SK-N-SH treated with all-trans-retinoic acid at 6 μM for 48 hours (cell line): ENCODE results near the gene MSANTD3.
A peak's percentile ranks its signal among the peaks of the same experiment; 100 is the strongest.

Experiments
- ATAC-seq: fragments of 200-7000 bp; cut with Tn5 transposase; 3 replicates; pipeline ENCODE4 v1.9.1; 2020; ENCODE audit warnings: mild to moderate bottlenecking, moderate library complexity
- CSDC2 ChIP-seq: fragments of 250-450 bp; sonication (Bioruptor Pico); IDR thresholded peaks from 2 replicates; pipeline ENCODE4 v1.5.0; 2020; ENCODE audit warnings: mild to moderate bottlenecking, moderate library complexity
- CSRNP3 ChIP-seq: fragments of 250-450 bp; sonication (Bioruptor Pico); IDR thresholded peaks from 2 replicates; pipeline ENCODE4 v1.5.1; 2021; ENCODE audit warnings: mild to moderate bottlenecking, moderate library complexity
- ESRRG ChIP-seq: fragments of 250-450 bp; sonication (Bioruptor Pico); IDR thresholded peaks from 2 replicates; pipeline ENCODE4 v1.6.1; 2021; ENCODE audit warnings: mild to moderate bottlenecking
- GLIS3 ChIP-seq: fragments of 250-450 bp; sonication (Bioruptor Pico); IDR thresholded peaks from 2 replicates; pipeline ENCODE4 v1.5.0; 2020; ENCODE audit warnings: mild to moderate bottlenecking, moderate library complexity
- PPARA ChIP-seq: fragments of 250-450 bp; sonication (Bioruptor Pico); IDR thresholded peaks from 2 replicates; pipeline ENCODE4 v1.5.0; 2020; ENCODE audit warnings: mild to moderate bottlenecking, borderline replicate concordance
- SNAI2 ChIP-seq: fragments of 250-450 bp; sonication (Bioruptor Pico); IDR thresholded peaks from 2 replicates; pipeline ENCODE4 v1.5.0; 2020; ENCODE audit warnings: mild to moderate bottlenecking, moderate library complexity
- TCF4 ChIP-seq: fragments of 250-450 bp; sonication (Bioruptor Pico); IDR thresholded peaks from 2 replicates; pipeline ENCODE4 v1.8.0; 2021; ENCODE audit warnings: mild to moderate bottlenecking, moderate library complexity, borderline replicate concordance
- TOX ChIP-seq: fragments of 250-450 bp; sonication (Bioruptor Pico); IDR thresholded peaks from 2 replicates; pipeline ENCODE4 v1.8.0; 2021; ENCODE audit warnings: mild to moderate bottlenecking, moderate library complexity, borderline replicate concordance
- TSHZ2 ChIP-seq: fragments of 250-450 bp; sonication (Bioruptor Pico); IDR thresholded peaks from 2 replicates; pipeline ENCODE4 v1.5.0; 2020; ENCODE audit warnings: mild to moderate bottlenecking, moderate library complexity
- ZC3H10 ChIP-seq: fragments of 250-450 bp; sonication (Bioruptor Pico); IDR thresholded peaks from 2 replicates; pipeline ENCODE4 v1.5.1; 2021; ENCODE audit warnings: mild to moderate bottlenecking, moderate library complexity
- ZFP3 ChIP-seq: fragments of 250-450 bp; sonication (Bioruptor Pico); IDR thresholded peaks from 2 replicates; pipeline ENCODE4 v1.5.0; 2020; ENCODE audit warnings: mild to moderate bottlenecking, moderate library complexity
- ZFP30 ChIP-seq: fragments of 450-650 bp; formaldehyde crosslinking; IDR thresholded peaks from 2 replicates; pipeline ENCODE4 v1.5.0; 2022; ENCODE audit warnings: mild to moderate bottlenecking, moderate library complexity
- ZNF565 ChIP-seq: fragments of 450-650 bp; formaldehyde crosslinking; conservative IDR thresholded peaks from 2 replicates; pipeline ENCODE4 v1.5.0; 2020; ENCODE audit warnings: low read depth, mild to moderate bottlenecking, moderate library complexity
- ZNF8 ChIP-seq: fragments of 450-650 bp; formaldehyde crosslinking; IDR thresholded peaks from 2 replicates; pipeline ENCODE4 v1.5.0; 2020; ENCODE audit warnings: mild to moderate bottlenecking, moderate library complexity

Gene MSANTD3

GRCh38 chr9:100468041-100468440 is 41.1 kb downstream of the MSANTD3 start:
- no peak for ATAC-seq

GRCh38 chr9:100472268-100472667 is 45.3 kb downstream of the MSANTD3 start:
- no peak for ATAC-seq
- no peak for TF ChIP-seq TOX (CRISPR knock-in tag)
- TF ChIP-seq TSHZ2: no peak
- TF ChIP-seq GLIS3 (CRISPR knock-in tag): no peak
- no peak for TF ChIP-seq ZNF565 (CRISPR knock-in tag)
- no peak for TF ChIP-seq ZFP3 (CRISPR knock-in tag)

More at GRCh38 chr9:100468041-100468440, 41.1 kb downstream of the MSANTD3 start:
- no peak for TF ChIP-seq CSRNP3 (CRISPR knock-in tag)

GRCh38 chr9:100472788-100473275 is 45.9 kb downstream of the MSANTD3 start, which contains the start of gene TMEFF1:
Gene TMEFF1, plus strand, starts transcription at chr9:100473149. Its CDS starts 396 bp downstream, at chr9:100473545.
- ATAC-seq: peak; percentile 76
- TF ChIP-seq ZNF8 (no peak), ZC3H10 (CRISPR knock-in tag) (no peak), ZFP30 (CRISPR knock-in tag) (no peak), GLIS3 (CRISPR knock-in tag) (no peak), TSHZ2 (no peak), TCF4 (CRISPR knock-in tag) (no peak), TOX (CRISPR knock-in tag) (no peak), CSDC2 (CRISPR knock-in tag) (no peak), PPARA (CRISPR knock-in tag) (no peak), ZFP3 (CRISPR knock-in tag) (no peak), SNAI2 (CRISPR knock-in tag) (no peak), CSRNP3 (CRISPR knock-in tag) (no peak), ESRRG (CRISPR knock-in tag) (no peak)

- ATAC-seq: peak; percentile 82
- TF ChIP-seq ZNF8: no peak
- no peak for TF ChIP-seq ZFP3 (CRISPR knock-in tag)
Measured at GRCh38 chr9:100473276-100474081, 46.5 kb downstream of the MSANTD3 start.
